ENCODE results near the gene HLA-C.

The HLA-C gene

DNA sequence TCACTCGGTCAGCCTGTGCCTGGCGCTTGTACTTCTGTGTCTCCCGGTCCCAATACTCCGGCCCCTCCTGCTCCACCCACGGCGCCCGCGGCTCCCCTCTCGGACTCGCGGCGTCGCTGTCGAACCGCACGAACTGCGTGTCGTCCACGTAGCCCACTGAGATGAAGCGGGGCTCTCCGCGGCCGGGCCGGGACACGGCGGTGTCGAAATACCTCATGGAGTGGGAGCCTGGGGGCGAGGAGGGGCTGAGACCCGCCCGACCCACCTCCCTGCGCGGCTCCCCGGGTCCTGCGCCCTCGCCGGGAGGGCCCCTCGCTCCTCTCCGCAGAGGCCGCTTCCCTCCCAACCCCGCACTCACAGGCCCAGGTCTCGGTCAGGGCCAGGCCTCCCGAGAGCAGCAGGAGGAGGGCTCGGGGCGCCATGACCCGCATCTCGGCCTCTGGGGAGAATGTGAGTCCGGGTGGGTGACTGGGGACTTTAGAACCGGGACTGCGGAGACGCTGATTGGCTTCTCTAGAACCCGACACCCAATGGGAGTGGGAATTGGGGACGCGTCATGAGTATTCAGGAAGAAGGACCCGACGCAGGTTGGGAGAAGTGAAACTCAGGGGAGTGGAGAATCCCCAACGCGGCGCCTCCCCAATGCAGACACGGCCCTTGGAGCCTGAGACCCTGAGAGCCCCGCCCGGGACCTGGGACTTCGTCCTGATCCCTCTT lies at the start of gene HLA-C:
TSS of gene HLA-C (minus strand) at position 452 of the 717 bp plus-strand sequence. CDS start at position 431, 21 bp downstream.
- peak; percentile 91 for DNase-seq (ENCODE audit: low read depth)

DNA sequence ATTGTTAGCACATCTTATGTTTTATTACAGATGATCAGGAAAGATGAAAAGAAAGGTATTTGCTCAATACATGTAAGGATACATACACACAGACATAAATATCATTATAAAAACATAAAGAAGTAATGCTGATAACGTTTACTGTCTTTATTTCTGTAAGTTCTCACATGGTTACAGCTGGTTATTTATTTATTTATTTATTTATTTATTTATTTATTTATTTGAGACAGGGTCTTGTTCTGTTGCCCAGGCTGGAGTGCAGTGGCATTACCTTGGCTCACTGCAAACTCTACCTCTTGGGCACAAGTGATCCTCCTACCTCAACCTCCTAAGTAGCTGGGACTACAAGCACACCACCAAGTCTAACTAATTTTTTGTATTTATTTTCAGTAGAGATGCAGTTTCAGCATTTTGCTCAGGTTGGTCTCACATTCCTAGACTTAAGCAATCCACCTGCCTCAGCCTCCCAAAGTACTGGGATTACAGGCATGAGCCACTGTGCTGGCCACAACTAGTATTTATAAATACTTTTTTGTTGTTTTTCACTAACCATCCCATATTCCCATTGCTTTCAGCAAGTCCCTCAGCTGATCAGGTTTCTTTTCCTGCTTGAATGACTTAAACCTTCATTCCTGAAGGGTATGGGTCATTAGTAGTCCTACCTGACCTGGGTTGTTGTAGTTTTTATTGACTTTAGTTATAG lies 49.3 kb upstream of the HLA-C start:
- no peak overlapping the region for H3K4me3 ChIP-seq (ENCODE audit: control insufficient read depth, low read depth, low read length)
- TF ChIP-seq, protein P1, sequence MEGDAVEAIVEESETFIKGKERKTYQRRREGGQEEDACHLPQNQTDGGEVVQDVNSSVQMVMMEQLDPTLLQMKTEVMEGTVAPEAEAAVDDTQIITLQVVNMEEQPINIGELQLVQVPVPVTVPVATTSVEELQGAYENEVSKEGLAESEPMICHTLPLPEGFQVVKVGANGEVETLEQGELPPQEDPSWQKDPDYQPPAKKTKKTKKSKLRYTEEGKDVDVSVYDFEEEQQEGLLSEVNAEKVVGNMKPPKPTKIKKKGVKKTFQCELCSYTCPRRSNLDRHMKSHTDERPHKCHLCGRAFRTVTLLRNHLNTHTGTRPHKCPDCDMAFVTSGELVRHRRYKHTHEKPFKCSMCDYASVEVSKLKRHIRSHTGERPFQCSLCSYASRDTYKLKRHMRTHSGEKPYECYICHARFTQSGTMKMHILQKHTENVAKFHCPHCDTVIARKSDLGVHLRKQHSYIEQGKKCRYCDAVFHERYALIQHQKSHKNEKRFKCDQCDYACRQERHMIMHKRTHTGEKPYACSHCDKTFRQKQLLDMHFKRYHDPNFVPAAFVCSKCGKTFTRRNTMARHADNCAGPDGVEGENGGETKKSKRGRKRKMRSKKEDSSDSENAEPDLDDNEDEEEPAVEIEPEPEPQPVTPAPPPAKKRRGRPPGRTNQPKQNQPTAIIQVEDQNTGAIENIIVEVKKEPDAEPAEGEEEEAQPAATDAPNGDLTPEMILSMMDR (IDR thresholded peaks at IDR 0.05; ENCODE audit: control insufficient read depth, insufficient read depth, low read depth, low read length, missing control alignments) = no peak
- DNase-seq (ENCODE audit: low read depth) = no peak

More for the DNA sequence above, at the start of gene HLA-C:
- TF ChIP-seq, protein P1 (IDR thresholded peaks at IDR 0.05; ENCODE audit: control insufficient read depth, insufficient read depth, low read depth, low read length, missing control alignments) = peak; percentile 39
- peak within 1 kb of the TSS; percentile 79 for H3K4me3 ChIP-seq (ENCODE audit: control insufficient read depth, low read depth, low read length)

DNA sequence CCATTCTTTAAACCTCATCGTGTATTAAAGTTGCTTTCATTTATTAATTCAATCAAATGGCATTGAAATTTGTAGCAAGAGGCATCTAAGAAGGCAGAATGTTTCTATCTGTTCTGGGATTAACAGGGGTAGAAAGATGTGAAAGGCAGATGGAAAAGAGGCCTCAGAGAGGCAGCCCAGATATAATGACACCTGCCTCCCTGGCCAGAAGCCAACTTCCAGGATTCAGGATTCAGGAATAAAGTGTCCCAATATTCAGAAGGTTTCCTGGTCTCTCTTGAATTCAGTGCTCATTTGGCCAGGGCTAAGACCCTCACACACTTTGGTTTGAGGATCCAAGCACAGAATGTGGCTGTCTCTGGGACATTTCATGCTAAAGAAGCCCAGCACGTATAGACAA lies 45.1 kb upstream of the HLA-C start:
- TF ChIP-seq, protein P1 (IDR thresholded peaks at IDR 0.05; ENCODE audit: control insufficient read depth, insufficient read depth, low read depth, low read length, missing control alignments) = no peak
- DNase-seq (ENCODE audit: low read depth) = no peak
- H3K4me3 ChIP-seq (ENCODE audit: control insufficient read depth, low read depth, low read length) = no peak overlapping the region

DNA sequence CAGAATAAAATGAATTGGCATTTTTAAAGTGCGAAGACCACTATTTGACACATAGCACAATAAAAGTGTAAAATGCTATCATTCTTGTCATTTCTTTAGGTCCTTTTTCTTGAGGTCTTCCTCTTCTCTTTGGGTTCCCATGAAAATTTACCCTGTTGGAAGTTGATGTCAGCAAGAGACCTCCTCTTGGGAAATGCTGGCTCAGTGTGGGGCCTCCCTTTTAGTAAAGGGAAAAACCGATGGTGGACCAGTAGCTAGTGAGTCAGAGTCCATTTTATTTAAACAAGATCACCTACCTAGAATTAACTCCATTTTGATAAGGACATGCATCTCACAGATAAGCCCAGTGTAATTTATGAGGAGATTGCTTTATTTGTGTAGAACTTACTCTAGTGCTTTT lies 37.7 kb upstream of the HLA-C start:
- no peak for DNase-seq (ENCODE audit: low read depth)
- TF ChIP-seq, protein P1 (IDR thresholded peaks at IDR 0.05; ENCODE audit: control insufficient read depth, insufficient read depth, low read depth, low read length, missing control alignments) = no peak
- H3K4me3 ChIP-seq (ENCODE audit: control insufficient read depth, low read depth, low read length) = no peak overlapping the region

DNA sequence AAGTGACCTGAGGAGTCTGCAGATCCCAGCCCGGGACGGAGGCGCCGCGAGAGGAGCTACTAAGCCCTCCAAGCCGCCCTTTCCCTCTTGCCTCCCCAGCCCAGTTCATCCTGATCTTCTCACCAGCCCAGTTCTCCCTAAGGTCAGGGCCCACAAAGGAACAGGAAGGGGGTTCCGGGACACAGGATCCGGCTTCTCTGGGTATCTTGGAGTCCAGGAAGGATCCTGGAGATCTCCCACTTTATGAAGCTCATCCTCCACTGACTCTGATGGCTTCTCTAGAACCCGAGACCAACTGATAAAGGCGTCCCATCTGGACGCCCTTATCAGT lies 36.9 kb upstream of the HLA-C start:
- H3K4me3 ChIP-seq (ENCODE audit: control insufficient read depth, low read depth, low read length) = no peak overlapping the region
- TF ChIP-seq, protein P1 (IDR thresholded peaks at IDR 0.05; ENCODE audit: control insufficient read depth, insufficient read depth, low read depth, low read length, missing control alignments) = no peak
- no peak for DNase-seq (ENCODE audit: low read depth)

DNA sequence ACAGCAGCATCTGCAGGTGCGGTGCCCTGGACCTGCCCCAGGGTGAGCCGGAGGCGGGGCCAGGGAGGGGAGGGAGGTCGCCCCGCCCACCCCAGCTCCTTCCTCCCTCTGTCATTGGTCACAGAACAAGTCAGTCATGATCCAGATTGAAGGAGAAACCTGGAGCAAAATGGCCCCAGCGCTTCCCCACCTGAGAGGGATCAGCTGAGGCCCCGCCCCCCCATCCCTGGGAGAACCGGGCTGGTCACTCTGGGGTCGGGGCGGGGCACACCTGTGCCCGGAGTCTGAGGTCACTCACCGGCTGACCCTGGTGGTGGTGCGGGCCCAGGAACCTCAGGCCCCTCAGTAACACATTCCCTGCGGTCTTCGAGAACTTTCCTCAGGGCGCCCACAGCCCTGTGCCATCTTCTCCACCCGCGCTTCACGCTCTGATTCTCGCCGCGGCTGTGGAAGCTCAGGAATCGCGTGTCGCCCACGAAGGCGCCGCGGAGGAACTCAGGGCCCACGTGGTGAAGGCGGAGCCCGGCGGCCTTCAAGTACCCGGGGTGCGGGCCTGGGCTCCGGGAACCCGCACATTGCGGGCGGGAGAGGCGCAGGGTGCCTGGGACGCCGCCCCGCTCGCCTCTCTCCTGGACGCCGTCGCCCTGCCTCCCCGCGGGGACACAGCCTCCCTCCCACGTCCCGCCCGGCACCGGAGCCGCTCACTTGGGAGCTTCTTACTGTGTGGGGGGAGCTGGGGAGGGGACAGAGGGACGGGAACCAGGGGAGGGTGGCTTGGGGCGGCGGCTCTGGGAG lies 36.4 kb upstream of the HLA-C start:
- no peak for DNase-seq (ENCODE audit: low read depth)
- H3K4me3 ChIP-seq (ENCODE audit: control insufficient read depth, low read depth, low read length) = no peak overlapping the region
- TF ChIP-seq, protein P1 (IDR thresholded peaks at IDR 0.05; ENCODE audit: control insufficient read depth, insufficient read depth, low read depth, low read length, missing control alignments) = no peak
